Activated CD4-positive, alpha-beta memory T cell treated with anti-CD3 and anti-CD28 coated beads, Interleukin-2, amount 10 ng/mL, durations not matched to agents 7 days and 5 days (primary cell): ENCODE results near the gene TCF7L2. TPM values are rescaled to one million over a fixed set of nuclear protein-coding genes. Genes with fewer than 3 reads are reported as not detected.
A peak's percentile ranks its signal among the peaks of the same experiment; 100 is the strongest.

Experiments used
- CTCF ChIA-PET: fragments of 350-600 bp; sonication (Branson Sonifier 250); formaldehyde crosslinking; loops from one replicate; lab custom pipeline; 2021; ENCODE audit warnings: antibody characterized with exemption, inconsistent platforms; lab: Charles Lee
- POLR2A ChIA-PET: fragments of 350-600 bp; sonication (Branson Sonifier 250); formaldehyde crosslinking; loops from one replicate; lab custom pipeline; 2021; ENCODE audit warnings: antibody characterized with exemption; lab: Charles Lee
- DNase-seq: peaks from one replicate; pipeline ENCODE4 v3.0.0-alpha.2; 2020
- H3K27ac Mint-ChIP-seq: one replicate; pipeline ENCODE4 v1.8.0; 2021; ENCODE audit warnings: mild to moderate bottlenecking, mixed read lengths
- H3K27me3 Mint-ChIP-seq: one replicate; pipeline ENCODE4 v1.8.0; 2021; ENCODE audit warnings: mixed read lengths
- H3K36me3 Mint-ChIP-seq: one replicate; pipeline ENCODE4 v1.8.0; 2021; ENCODE audit warnings: low read depth, mixed read lengths
- H3K4me1 Mint-ChIP-seq: one replicate; pipeline ENCODE4 v1.8.0; 2021; ENCODE audit warnings: mixed read lengths
- H3K4me3 Mint-ChIP-seq: one replicate; pipeline ENCODE4 v1.8.0; 2021; ENCODE audit warnings: mild to moderate bottlenecking, mixed read lengths
- H3K9me3 Mint-ChIP-seq: one replicate; pipeline ENCODE4 v1.8.0; 2021; ENCODE audit warnings: mixed read lengths
- total RNA-seq, 2 experiments: library from RNA; stranded (reverse); gene quantifications; one replicate each; pipeline ENCODE4 v1.2.3, GENCODE V29; 2021

Gene TCF7L2
- total RNA-seq, 2 experiments from 2014 or later, result 0.60 to 0.76 TPM

- POLR2A ChIA-PET, result no interaction called here
- Mint-ChIP-seq H3K9me3 (no peaks in the 10 kb centered on the region), H3K27ac (no peak overlapping the region), H3K4me1 (peaks cover 4% of the 10 kb centered on the region), H3K27me3 (peaks cover 63% of the 10 kb centered on the region), H3K4me3 (no peak overlapping the region), H3K36me3 (no peaks in the 10 kb centered on the region)
- DNase-seq, result no peak
- CTCF ChIA-PET, result no interaction called here
These were observed 174.7 kb downstream of the TCF7L2 start for GRCh38 chr10:113124724-113125123.

- ChIA-PET POLR2A (no interaction called here), CTCF (no interaction called here)
- H3K4me3 Mint-ChIP-seq, result no peak overlapping the region
- peaks cover 63% of the 10 kb centered on the region for H3K27me3 Mint-ChIP-seq
- peaks cover 4% of the 10 kb centered on the region for H3K4me1 Mint-ChIP-seq
- no peaks in the 10 kb centered on the region for H3K36me3 Mint-ChIP-seq
- no peak for DNase-seq
- no peaks in the 10 kb centered on the region for H3K9me3 Mint-ChIP-seq
- H3K27ac Mint-ChIP-seq, result no peak overlapping the region
These were observed 175.6 kb downstream of the TCF7L2 start for GRCh38 chr10:113125612-113126011.

- DNase-seq, result peak; percentile 40
- Mint-ChIP-seq H3K9me3 (no peaks in the 10 kb centered on the region), H3K36me3 (no peaks in the 10 kb centered on the region), H3K27me3 (peaks cover 64% of the 10 kb centered on the region), H3K4me1 (peaks cover 4% of the 10 kb centered on the region), H3K27ac (no peak overlapping the region), H3K4me3 (no peak overlapping the region)
- ChIA-PET POLR2A (no interaction called here), CTCF (interaction anchor here (0.7 to 1.2 kb wide), 4 partner anchors 37 to 437 kb away, joined by 3 read pairs; no protein-coding TSS in a partner anchor)
These were observed 176.5 kb downstream of the TCF7L2 start for GRCh38 chr10:113126229-113127201.

GRCh38 chr10:113127261-113127900 is 177.3 kb downstream of the TCF7L2 start:
- POLR2A ChIA-PET, result no interaction called here
- Mint-ChIP-seq H3K27ac (no peak overlapping the region), H3K4me1 (peaks cover 4% of the 10 kb centered on the region), H3K4me3 (no peak overlapping the region), H3K36me3 (no peaks in the 10 kb centered on the region), H3K27me3 (peaks cover 68% of the 10 kb centered on the region), H3K9me3 (no peaks in the 10 kb centered on the region)
- DNase-seq, result no peak
- CTCF ChIA-PET, result interaction anchor here (0.7 to 1.2 kb wide), 3 partner anchors 258 to 436 kb away, joined by 3 read pairs; no protein-coding TSS in a partner anchor

- Mint-ChIP-seq H3K9me3 (no peaks in the 10 kb centered on the region), H3K27me3 (peaks cover 67% of the 10 kb centered on the region), H3K4me3 (no peak overlapping the region), H3K27ac (no peak overlapping the region), H3K36me3 (no peaks in the 10 kb centered on the region), H3K4me1 (peaks cover 4% of the 10 kb centered on the region)
- CTCF ChIA-PET, result interaction anchor here (1.1 to 1.2 kb wide), 2 partner anchors 257 to 406 kb away, joined by 3 read pairs; no protein-coding TSS in a partner anchor
- DNase-seq, result no peak
- POLR2A ChIA-PET, result no interaction called here
These were observed 177.8 kb downstream of the TCF7L2 start for GRCh38 chr10:113127901-113128283.

- no peak overlapping the region for H3K4me3 Mint-ChIP-seq
- H3K27me3 Mint-ChIP-seq, result peaks cover 63% of the 10 kb centered on the region
These were observed 178.5 kb downstream of the TCF7L2 start for GRCh38 chr10:113128450-113129070.

GRCh38 chr10:113129117-113129516 is 179.1 kb downstream of the TCF7L2 start:
- Mint-ChIP-seq H3K27me3 (peaks cover 59% of the 10 kb centered on the region), H3K4me3 (no peak overlapping the region), H3K27ac (no peak overlapping the region), H3K9me3 (no peaks in the 10 kb centered on the region), H3K36me3 (no peaks in the 10 kb centered on the region), H3K4me1 (peaks cover 4% of the 10 kb centered on the region)
- DNase-seq, result no peak
- CTCF ChIA-PET, result no interaction called here
- POLR2A ChIA-PET, result no interaction called here

More at GRCh38 chr10:113128450-113129070, 178.5 kb downstream of the TCF7L2 start:
- H3K4me1 Mint-ChIP-seq, result peaks cover 4% of the 10 kb centered on the region
- H3K27ac Mint-ChIP-seq, result no peak overlapping the region
- no peaks in the 10 kb centered on the region for H3K9me3 Mint-ChIP-seq
- no peaks in the 10 kb centered on the region for H3K36me3 Mint-ChIP-seq
- DNase-seq, result no peak
- ChIA-PET CTCF (no interaction called here), POLR2A (no interaction called here)

GRCh38 chr10:113130014-113130641 is 180.1 kb downstream of the TCF7L2 start:
- H3K9me3 Mint-ChIP-seq, result no peaks in the 10 kb centered on the region
- no peak overlapping the region for H3K4me3 Mint-ChIP-seq
- H3K27ac Mint-ChIP-seq, result no peak overlapping the region
- CTCF ChIA-PET, result no interaction called here
- H3K4me1 Mint-ChIP-seq, result peaks cover 4% of the 10 kb centered on the region
- H3K27me3 Mint-ChIP-seq, result peaks cover 54% of the 10 kb centered on the region
- POLR2A ChIA-PET, result no interaction called here
- H3K36me3 Mint-ChIP-seq, result no peaks in the 10 kb centered on the region
- no peak for DNase-seq

GRCh38 chr10:113131613-113132261 is 181.7 kb downstream of the TCF7L2 start:
- no peaks in the 10 kb centered on the region for H3K9me3 Mint-ChIP-seq
- H3K27ac Mint-ChIP-seq, result no peak overlapping the region
- ChIA-PET CTCF (no interaction called here), POLR2A (no interaction called here)
- DNase-seq, result no peak
- H3K27me3 Mint-ChIP-seq, result peaks cover 40% of the 10 kb centered on the region
- H3K4me1 Mint-ChIP-seq, result peaks cover 2% of the 10 kb centered on the region
- no peak overlapping the region for H3K4me3 Mint-ChIP-seq
- H3K36me3 Mint-ChIP-seq, result no peaks in the 10 kb centered on the region

- CTCF ChIA-PET, result no interaction called here
- H3K4me1 Mint-ChIP-seq, result no peaks in the 10 kb centered on the region
- no peaks in the 10 kb centered on the region for H3K36me3 Mint-ChIP-seq
- DNase-seq, result no peak
- H3K27ac Mint-ChIP-seq, result no peak overlapping the region
- POLR2A ChIA-PET, result no interaction called here
- no peaks in the 10 kb centered on the region for H3K9me3 Mint-ChIP-seq
- H3K27me3 Mint-ChIP-seq, result peaks cover 36% of the 10 kb centered on the region
- no peak overlapping the region for H3K4me3 Mint-ChIP-seq
These were observed 182.6 kb downstream of the TCF7L2 start for GRCh38 chr10:113132591-113133121.

GRCh38 chr10:113133497-113134115 is 183.6 kb downstream of the TCF7L2 start:
- Mint-ChIP-seq H3K4me1 (no peaks in the 10 kb centered on the region), H3K36me3 (no peaks in the 10 kb centered on the region), H3K4me3 (no peak overlapping the region), H3K9me3 (no peaks in the 10 kb centered on the region), H3K27ac (no peak overlapping the region), H3K27me3 (peaks cover 29% of the 10 kb centered on the region)
- DNase-seq, result no peak
- POLR2A ChIA-PET, result no interaction called here
- CTCF ChIA-PET, result no interaction called here

GRCh38 chr10:113135025-113135424 is 185.0 kb downstream of the TCF7L2 start:
- POLR2A ChIA-PET, result no interaction called here
- no peaks in the 10 kb centered on the region for H3K4me1 Mint-ChIP-seq

More at GRCh38 chr10:113135025-113135424, 185.0 kb downstream of the TCF7L2 start:
- Mint-ChIP-seq H3K27me3 (peaks cover 16% of the 10 kb centered on the region), H3K4me3 (no peak overlapping the region), H3K9me3 (no peaks in the 10 kb centered on the region), H3K36me3 (no peaks in the 10 kb centered on the region), H3K27ac (no peak overlapping the region)
- CTCF ChIA-PET, result no interaction called here
- DNase-seq, result no peak
